ENCODE data around the gene RGS12. TPM values are rescaled to one million over a fixed set of nuclear protein-coding genes. Genes with fewer than 3 reads are reported as not detected.

Gene RGS12, protein sequence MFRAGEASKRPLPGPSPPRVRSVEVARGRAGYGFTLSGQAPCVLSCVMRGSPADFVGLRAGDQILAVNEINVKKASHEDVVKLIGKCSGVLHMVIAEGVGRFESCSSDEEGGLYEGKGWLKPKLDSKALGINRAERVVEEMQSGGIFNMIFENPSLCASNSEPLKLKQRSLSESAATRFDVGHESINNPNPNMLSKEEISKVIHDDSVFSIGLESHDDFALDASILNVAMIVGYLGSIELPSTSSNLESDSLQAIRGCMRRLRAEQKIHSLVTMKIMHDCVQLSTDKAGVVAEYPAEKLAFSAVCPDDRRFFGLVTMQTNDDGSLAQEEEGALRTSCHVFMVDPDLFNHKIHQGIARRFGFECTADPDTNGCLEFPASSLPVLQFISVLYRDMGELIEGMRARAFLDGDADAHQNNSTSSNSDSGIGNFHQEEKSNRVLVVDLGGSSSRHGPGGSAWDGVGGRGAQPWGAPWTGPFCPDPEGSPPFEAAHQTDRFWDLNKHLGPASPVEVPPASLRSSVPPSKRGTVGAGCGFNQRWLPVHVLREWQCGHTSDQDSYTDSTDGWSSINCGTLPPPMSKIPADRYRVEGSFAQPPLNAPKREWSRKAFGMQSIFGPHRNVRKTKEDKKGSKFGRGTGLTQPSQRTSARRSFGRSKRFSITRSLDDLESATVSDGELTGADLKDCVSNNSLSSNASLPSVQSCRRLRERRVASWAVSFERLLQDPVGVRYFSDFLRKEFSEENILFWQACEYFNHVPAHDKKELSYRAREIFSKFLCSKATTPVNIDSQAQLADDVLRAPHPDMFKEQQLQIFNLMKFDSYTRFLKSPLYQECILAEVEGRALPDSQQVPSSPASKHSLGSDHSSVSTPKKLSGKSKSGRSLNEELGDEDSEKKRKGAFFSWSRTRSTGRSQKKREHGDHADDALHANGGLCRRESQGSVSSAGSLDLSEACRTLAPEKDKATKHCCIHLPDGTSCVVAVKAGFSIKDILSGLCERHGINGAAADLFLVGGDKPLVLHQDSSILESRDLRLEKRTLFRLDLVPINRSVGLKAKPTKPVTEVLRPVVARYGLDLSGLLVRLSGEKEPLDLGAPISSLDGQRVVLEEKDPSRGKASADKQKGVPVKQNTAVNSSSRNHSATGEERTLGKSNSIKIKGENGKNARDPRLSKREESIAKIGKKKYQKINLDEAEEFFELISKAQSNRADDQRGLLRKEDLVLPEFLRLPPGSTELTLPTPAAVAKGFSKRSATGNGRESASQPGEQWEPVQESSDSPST (N-terminal part only)
- 48.5 and 79.6 TPM in 2 replicates for total RNA-seq (2014; rRNA removed; shearing (Covaris generic))

DNA sequence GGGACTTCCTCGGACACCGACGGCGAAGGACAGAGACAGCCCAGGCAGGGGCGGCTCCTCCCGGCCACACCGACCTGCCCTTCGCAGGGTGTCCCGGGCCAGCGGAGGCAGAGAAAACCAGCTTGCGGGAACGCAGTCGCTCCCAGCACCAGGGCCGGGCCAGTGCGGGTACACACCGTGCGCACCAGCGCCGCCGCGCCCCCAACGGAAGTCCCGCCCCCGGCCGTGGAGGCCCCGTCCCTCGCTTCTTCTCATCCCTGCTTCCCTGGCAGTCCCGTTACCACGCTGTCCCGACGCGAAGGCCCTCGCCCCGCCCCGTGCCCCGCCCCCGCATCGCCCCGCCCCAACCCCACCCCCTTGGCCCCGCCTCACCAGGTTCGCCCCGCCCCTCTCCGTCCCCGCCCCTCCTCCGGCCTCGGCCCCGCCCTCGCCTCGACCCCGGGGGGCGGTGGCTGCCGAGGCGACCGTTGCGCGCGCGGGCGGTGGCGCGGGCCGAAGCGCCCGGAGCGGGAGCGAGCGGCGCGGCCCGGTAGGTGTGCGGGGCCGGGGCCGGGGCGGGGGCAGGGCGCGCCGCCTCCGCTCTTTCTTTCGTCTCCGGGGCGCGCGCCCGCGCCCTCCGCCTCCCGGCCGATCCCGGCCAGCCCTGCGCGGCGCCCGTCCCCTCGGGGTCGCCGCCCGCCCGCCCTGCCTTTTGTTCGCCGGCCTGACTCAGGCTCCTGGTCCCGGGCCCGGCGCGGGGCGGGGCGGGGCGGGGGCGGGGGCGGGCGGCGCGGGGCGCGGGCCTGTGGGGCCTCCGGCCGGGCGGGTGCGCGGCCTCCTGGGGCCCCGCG is at the start of gene RGS12:
Gene RGS12 (plus strand): TSS at position 451 of the 830 bp plus-strand sequence. CDS start 23,150 bp downstream, outside the sequence.
- Histone ChIP-seq H3K4me1 (replicated peaks) (peaks cover 11% of the 10 kb centered on the region), H3K4me3 (peak within 1 kb of the TSS; percentile 75), H3K27me3 (replicated peaks) (no peaks in the 10 kb centered on the region), H3K36me3 (peaks cover 5% of the 10 kb centered on the region; the same call in 1 of the 2 replicates), H3K9me3 (replicated peaks) (no peaks in the 10 kb centered on the region), H3K27ac (peak within 1 kb of the TSS; percentile 60)
- DNase-seq (ENCODE audit: low read depth in 1 of 2, low spot score in 2 of 2) = peak in 1 of 2 experiments; percentile 89

DNA sequence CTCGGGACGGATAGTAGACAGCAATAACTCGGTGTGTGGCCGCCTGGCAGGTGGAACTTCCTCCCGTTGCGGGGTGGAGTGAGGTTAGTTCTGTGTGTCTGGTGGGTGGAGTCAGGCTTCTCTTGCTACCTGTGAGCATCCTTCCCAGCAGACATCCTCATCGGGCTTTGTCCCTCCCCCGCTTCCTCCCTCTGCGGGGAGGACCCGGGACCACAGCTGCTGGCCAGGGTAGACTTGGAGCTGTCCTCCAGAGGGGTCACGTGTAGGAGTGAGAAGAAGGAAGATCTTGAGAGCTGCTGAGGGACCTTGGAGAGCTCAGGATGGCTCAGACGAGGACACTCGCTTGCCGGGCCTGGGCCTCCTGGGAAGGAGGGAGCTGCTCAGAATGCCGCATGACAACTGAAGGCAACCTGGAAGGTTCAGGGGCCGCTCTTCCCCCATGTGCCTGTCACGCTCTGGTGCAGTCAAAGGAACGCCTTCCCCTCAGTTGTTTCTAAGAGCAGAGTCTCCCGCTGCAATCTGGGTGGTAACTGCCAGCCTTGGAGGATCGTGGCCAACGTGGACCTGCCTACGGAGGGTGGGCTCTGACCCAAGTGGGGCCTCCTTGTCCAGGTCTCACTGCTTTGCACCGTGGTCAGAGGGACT is 49.6 kb upstream of the RGS12 start:
- H3K27ac ChIP-seq = no peak overlapping the region
- H3K36me3 ChIP-seq = peaks cover 4% of the 10 kb centered on the region; the same call in 1 of the 2 replicates
- H3K4me3 ChIP-seq = no peak overlapping the region
- no peaks in the 10 kb centered on the region for H3K9me3 ChIP-seq (replicated peaks)
- peaks cover 9% of the 10 kb centered on the region for H3K4me1 ChIP-seq (replicated peaks)
- DNase-seq (ENCODE audit: low read depth in 1 of 2, low spot score in 2 of 2) = no peak
- H3K27me3 ChIP-seq (replicated peaks) = no peaks in the 10 kb centered on the region

DNA sequence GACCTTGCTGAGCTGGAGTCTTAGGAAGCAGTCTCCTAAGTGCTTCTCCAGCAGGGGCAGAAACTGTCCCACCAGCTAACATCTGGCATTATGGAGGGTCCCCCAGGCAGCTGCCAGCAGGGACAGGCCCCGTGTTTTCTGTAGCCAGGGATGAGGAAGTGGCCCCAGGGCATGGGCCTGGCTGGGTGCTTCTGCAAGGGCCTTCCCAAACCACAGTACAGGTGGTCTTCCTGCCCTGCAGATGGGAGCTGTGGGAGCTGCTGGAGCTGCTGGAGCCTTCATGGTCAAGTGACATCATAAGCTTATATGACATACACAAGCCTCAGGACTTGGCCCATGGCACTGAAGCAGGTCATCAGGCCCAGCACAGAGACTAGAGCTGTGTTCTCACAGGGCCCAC is 48.8 kb upstream of the RGS12 start:
- peaks cover 4% of the 10 kb centered on the region; the same call in 1 of the 2 replicates for H3K36me3 ChIP-seq
- H3K27ac ChIP-seq = no peak overlapping the region
- DNase-seq (ENCODE audit: low read depth in 1 of 2, low spot score in 2 of 2) = no peak
- peaks cover 9% of the 10 kb centered on the region for H3K4me1 ChIP-seq (replicated peaks)
- H3K27me3 ChIP-seq (replicated peaks) = no peaks in the 10 kb centered on the region
- no peak overlapping the region for H3K4me3 ChIP-seq
- no peaks in the 10 kb centered on the region for H3K9me3 ChIP-seq (replicated peaks)

DNA sequence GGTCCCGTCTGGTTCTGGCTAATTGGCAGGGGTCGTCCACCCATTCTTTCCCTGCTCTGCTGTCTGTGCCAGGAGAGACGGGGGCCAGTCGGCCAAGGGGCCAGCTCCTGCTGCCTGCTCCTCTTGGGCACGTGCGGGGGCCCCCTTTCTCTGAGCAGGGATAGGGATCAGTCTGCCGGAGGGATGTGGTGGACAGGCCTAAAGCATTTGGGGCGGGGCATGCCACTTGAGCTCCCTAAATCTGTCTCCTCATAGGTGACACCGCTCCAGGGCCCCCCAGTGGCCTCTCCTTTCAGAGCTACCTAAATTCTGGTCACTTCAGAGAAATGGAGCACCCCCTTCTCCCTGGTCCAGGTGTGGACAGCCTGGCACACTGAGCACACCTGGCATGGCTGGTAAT is 48.1 kb upstream of the RGS12 start:
- no peaks in the 10 kb centered on the region for H3K27me3 ChIP-seq (replicated peaks)
- no peaks in the 10 kb centered on the region for H3K9me3 ChIP-seq (replicated peaks)
- H3K4me3 ChIP-seq = no peak overlapping the region
- H3K4me1 ChIP-seq (replicated peaks) = peaks cover 9% of the 10 kb centered on the region
- no peak for DNase-seq (ENCODE audit: low read depth in 1 of 2, low spot score in 2 of 2)
- H3K27ac ChIP-seq = no peak overlapping the region
- peaks cover 4% of the 10 kb centered on the region; the same call in 1 of the 2 replicates for H3K36me3 ChIP-seq

DNA sequence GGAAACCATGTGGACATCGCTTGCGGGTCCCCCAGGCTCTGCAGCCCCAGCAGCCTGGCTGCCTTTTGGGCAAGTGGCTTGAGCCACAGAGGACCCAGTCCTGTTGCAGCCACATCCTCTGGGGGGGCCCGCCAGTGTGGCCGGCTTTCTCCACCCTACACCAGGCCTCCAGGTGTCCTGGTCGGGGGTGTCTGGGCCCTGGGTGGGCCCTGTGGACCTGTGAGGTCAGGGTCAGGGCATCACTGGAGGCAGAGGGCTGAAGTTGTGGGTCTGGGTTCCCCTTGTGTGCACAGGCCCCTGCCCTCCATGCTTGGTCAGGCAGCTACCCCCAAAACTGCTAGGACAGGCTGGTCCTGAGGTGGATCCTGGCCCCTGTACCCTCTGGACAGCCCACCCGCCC is 47.1 kb upstream of the RGS12 start:
- DNase-seq (ENCODE audit: low read depth in 1 of 2, low spot score in 2 of 2) = no peak
- no peak overlapping the region for H3K27ac ChIP-seq
- no peak overlapping the region for H3K4me3 ChIP-seq
- peaks cover 9% of the 10 kb centered on the region for H3K4me1 ChIP-seq (replicated peaks)
- H3K9me3 ChIP-seq (replicated peaks) = no peaks in the 10 kb centered on the region
- no peaks in the 10 kb centered on the region for H3K27me3 ChIP-seq (replicated peaks)
- H3K36me3 ChIP-seq = peaks cover 4% of the 10 kb centered on the region; the same call in 1 of the 2 replicates

DNA sequence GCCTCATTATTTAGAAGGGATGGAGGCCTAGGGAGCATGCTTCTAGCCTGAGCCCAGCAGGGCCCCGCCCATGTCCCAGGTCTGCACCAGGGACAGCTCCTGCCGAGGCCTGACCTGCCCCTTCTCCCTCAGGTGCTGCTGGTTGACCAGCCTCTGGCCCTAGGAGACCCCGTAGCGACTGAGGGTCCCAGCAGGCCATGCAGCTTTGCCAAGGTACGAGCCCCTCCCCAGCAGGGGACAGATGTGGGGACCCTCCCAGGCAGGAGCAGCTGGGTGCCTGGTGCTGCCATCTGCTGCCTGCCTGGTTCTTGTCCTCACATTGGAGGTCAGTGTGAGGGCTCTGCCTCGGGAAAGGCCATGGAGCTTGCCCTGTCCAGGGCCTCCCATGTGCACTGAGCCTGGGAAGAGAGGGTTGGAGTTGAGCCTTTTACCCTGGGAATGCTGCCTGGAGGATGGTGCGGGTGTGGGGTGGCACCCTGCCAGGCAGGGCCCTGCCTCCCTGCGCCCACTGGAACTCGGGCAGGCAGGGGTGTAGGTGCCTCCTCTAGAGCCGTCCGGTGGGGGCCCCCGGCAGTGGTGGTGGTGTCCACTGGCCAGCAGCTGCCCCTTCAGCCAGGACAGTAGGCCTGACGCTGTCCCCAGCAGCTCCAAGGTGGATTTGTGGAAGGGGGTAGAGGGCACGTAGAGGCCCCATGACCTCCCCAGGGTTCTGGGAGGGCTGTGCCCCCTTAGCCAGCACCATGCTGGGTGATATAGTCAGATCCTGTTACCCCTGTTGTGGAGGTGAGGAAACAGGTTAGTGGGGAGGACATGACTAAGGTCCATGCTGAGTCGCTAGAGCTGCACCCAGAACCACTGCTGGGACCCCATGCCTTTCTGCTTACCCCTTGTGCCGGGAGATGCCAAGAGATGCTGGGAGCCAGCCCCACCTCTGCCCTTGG is 46.1 kb upstream of the RGS12 start:
- Histone ChIP-seq H3K27ac (no peak overlapping the region), H3K4me1 (replicated peaks) (peaks cover 5% of the 10 kb centered on the region; the same call in 1 of the 2 replicates), H3K4me3 (no peak overlapping the region), H3K36me3 (no peaks in the 10 kb centered on the region), H3K9me3 (replicated peaks) (no peaks in the 10 kb centered on the region), H3K27me3 (replicated peaks) (no peaks in the 10 kb centered on the region)
- DNase-seq (ENCODE audit: low read depth in 1 of 2, low spot score in 2 of 2) = no peak

DNA sequence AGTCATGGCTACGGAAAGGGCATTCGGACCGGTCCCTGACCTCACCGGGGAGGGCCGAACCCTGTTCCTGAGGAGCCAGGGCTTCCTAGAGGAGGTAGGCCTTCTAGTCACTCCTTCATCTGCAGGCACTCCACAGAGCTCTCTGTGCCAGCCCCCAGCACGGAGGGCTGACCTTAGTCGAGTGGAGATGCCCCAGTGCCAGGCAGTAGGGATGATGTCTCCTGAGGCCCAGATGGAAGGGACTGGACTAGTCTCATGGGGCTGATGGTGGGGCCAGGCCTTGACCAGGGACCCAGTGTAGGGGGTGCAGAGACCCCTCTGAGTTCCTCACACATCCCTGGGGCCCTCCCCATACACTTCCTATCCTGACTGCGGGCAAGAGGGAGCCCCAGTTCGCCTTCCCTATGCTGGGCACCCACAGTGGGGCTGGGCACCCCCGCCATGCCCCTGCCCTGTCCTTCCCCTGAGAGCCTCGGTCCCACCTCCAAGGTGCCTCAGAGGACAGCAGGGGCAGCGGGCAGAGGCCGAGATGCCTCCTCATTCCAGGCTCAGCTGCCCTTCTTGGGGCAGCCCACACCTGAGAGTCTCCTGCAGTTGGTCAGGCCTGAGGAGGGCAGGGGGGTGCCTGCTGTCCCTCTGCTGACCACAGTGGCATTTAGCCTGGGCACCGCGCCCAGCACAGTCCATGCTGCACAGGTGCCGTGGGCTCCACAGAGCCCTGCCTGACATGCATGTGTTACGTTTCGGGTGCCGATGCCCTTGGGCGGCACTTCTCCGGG is 45.2 kb upstream of the RGS12 start:
- no peaks in the 10 kb centered on the region for H3K4me1 ChIP-seq (replicated peaks)
- no peaks in the 10 kb centered on the region for H3K36me3 ChIP-seq
- no peak for DNase-seq (ENCODE audit: low read depth in 1 of 2, low spot score in 2 of 2)
- H3K4me3 ChIP-seq = no peak overlapping the region
- H3K27me3 ChIP-seq (replicated peaks) = no peaks in the 10 kb centered on the region
- no peaks in the 10 kb centered on the region for H3K9me3 ChIP-seq (replicated peaks)
- H3K27ac ChIP-seq = no peak overlapping the region

DNA sequence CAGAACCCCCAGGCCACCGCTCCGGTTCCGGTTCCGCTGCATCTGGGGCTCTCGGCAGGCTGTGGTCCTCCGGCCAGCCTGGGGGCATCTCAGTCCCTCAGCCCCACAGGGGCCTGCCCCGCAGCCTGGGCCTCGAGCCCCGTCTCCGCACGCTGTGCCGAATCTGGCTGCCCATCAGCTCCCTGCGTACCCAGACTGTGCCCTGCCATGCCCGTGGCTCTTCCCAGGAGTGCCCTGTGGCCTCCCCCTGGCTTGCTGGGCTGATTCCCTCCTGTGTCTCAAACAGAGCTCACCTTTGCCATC is 44.7 kb upstream of the RGS12 start:
- H3K27ac ChIP-seq = no peak overlapping the region
- H3K4me1 ChIP-seq (replicated peaks) = no peaks in the 10 kb centered on the region
- H3K36me3 ChIP-seq = no peaks in the 10 kb centered on the region
- no peak overlapping the region for H3K4me3 ChIP-seq
- H3K27me3 ChIP-seq (replicated peaks) = no peaks in the 10 kb centered on the region
- H3K9me3 ChIP-seq (replicated peaks) = no peaks in the 10 kb centered on the region
- no peak for DNase-seq (ENCODE audit: low read depth in 1 of 2, low spot score in 2 of 2)

DNA sequence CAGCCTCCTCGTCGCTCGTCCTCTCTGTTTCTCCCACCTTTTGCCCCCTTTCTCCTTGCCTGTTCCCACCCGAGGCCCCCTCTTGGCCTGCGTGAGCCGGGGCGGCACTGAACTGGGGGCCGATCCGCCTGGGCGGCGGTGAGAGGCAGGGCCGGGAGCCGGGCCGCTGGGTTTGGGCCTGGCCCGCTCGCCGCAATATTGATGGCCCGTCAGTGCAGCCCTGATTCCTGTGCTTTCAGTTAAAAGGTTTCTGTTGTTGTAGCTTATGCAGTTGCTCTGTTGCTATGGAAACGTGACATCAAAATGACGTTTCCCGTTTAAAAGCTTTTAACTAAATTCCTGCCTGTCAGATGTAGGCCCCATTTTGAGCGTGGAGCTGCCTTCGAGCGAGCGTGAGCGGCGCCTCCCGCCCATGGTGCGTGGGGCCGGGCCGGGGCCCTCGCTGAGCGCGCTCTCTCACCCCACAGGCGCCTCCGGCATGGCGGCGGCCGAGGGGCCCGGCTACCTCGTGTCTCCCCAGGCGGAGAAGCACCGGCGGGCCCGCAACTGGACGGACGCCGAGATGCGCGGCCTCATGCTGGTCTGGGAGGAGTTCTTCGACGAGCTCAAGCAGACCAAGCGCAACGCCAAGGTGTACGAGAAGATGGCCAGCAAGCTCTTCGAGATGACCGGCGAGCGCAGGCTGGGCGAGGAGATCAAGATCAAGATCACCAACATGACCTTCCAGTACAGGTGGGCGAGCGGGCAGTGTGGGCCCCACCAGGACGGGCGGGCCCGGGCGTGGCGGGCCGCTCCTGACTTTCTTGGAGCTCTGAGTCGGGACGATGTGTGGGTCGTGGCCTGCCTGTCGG is 43.8 kb upstream of the RGS12 start, which contains the start of gene MSANTD1:
Gene MSANTD1 (plus strand): TSS at position 349 of the 851 bp plus-strand sequence. CDS start 64 bp downstream, at position 413.
- DNase-seq (ENCODE audit: low read depth in 1 of 2, low spot score in 2 of 2) = no peak

DNA sequence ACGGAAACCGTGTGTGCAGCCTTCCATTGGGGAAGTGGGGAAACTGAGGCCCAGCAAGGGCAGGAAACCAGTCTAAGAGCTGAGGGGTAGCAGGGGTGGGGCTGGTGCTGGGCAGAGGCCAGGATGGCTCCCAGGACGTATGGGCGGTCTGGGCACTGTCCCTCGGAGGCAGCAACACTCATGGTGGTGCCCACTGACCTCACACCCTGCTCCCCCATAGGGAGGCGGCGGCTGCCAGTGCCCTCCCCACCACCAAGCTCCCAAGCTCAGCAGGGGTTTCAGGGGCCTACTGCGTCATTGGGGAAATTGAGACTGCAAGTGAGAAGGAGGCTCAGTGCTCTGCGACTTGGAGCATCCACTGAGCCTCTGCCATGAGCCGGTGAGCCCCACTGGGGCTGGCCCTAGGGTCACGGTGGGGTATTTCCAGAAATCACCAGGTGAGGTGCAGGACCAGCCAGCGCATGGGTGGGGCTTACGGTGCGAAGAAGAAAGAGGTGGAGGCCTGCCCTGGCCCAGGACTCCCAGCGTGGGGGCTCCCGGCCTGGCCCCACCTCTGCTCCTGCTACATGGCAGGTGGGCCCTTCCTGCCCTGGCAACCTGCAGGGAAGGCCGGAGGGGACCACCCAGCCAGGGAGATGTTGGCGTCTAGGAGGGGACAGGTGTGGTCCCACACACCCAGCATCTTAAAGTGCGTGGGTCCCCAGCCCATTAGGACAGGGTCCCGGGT is 42.9 kb upstream of the RGS12 start:
- H3K36me3 ChIP-seq = no peaks in the 10 kb centered on the region
- DNase-seq (ENCODE audit: low read depth in 1 of 2, low spot score in 2 of 2) = no peak
- H3K4me1 ChIP-seq (replicated peaks) = peaks cover 9% of the 10 kb centered on the region
- H3K27ac ChIP-seq = no peak overlapping the region
- H3K4me3 ChIP-seq = no peak overlapping the region
- no peaks in the 10 kb centered on the region for H3K27me3 ChIP-seq (replicated peaks)
- H3K9me3 ChIP-seq (replicated peaks) = no peaks in the 10 kb centered on the region

More for the DNA sequence above, 43.8 kb upstream of the RGS12 start, which contains the start of gene MSANTD1:
- Histone ChIP-seq H3K4me3 (no peak within 1 kb of the TSS), H3K9me3 (replicated peaks) (no peaks in the 10 kb centered on the region), H3K27ac (no peak within 1 kb of the TSS), H3K4me1 (replicated peaks) (peaks cover under 1% of the 10 kb centered on the region), H3K36me3 (no peaks in the 10 kb centered on the region), H3K27me3 (replicated peaks) (no peaks in the 10 kb centered on the region)
